ENCODE data around the gene RHOT1.
"Not testable (repeated sequence)": the region's sequence is repeated elsewhere in the genome, so short reads cannot be mapped to it uniquely, and the experiment has no call there.

RHOT1 gene

DNA sequence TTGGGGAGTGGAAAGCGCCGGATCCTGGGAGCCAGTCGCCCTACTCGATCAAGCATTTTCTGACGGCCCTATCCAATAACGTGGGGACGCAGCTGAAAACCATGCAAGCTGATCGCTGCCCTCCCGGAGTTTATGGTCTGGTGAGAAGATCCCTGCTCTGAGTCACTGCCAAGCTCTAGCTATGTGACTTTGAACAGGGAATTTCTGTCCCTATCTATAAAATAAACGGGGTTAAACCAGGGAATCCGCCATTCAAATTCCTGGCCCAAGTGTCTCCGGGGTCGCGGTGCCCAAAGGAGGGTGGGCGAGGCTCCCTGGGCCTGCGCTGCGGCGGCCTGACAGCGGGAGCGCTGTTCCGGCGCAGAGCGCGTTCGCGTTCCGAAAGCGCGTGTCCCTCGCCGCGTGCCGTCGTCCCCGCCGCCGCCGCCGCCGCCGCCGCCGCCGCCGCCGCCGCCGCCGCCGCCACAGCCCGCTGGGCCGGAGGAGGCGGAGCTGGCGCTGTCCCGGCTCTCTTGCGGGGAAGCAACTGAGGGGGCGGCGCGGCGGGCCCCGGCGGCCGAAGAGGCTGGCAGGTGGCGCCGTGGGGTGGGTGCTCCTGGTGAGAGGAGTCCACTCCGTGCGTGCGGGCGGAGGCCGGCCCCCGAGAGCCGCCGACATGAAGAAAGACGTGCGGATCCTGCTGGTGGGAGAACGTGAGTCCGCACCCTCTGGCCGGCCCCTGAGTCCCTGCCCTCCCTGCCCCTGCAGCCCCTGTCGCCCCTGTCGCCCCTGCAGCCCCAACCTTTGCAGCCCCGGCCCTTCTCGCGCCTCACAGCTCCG lies at the start of gene RHOT1:
Gene RHOT1, plus strand, starts transcription at position 465 of the 819 bp plus-strand sequence. Its CDS starts 191 bp downstream, at position 656.
- DNase-seq: peak; percentile 72 to 81

DNA sequence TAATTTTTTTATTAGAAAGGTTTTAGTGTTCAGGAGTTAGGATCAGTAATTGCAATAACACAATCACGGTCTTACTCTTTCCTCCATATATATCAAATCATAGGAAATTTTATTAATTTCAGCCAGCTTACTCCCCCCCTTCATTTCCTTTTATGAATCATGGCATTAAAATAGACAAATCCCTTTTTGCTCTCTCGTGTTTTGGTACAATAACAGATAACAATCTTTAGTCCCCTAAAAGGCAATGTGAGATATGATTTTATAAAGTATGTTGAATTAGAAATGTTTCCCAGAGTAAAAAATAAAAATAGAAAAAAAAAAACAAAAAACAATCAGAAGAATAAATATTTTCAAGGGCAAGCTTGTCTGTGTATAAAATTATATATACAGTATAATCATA lies 42.6 kb upstream of the RHOT1 start:
- DNase-seq: no peak

DNA sequence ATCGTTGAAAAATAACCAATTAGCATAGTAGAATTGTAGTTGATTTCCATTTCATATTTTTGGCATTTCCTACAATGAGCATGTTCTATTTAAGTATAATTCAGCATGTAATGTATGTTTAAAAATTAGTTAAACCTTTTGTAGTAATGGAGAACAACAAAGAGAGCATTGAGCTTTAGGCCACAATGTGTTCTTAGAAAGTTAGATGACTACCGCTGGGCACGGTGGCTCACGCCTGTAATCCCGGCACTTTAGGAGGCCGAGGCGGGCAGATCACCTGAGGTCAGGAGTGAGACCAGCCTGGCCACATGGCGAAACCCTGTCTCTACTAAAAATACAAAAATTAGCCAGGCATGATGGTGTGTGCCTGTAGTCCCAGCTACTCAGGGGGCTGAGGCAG lies 42.0 kb upstream of the RHOT1 start:
- not testable (repeated sequence) for DNase-seq

DNA sequence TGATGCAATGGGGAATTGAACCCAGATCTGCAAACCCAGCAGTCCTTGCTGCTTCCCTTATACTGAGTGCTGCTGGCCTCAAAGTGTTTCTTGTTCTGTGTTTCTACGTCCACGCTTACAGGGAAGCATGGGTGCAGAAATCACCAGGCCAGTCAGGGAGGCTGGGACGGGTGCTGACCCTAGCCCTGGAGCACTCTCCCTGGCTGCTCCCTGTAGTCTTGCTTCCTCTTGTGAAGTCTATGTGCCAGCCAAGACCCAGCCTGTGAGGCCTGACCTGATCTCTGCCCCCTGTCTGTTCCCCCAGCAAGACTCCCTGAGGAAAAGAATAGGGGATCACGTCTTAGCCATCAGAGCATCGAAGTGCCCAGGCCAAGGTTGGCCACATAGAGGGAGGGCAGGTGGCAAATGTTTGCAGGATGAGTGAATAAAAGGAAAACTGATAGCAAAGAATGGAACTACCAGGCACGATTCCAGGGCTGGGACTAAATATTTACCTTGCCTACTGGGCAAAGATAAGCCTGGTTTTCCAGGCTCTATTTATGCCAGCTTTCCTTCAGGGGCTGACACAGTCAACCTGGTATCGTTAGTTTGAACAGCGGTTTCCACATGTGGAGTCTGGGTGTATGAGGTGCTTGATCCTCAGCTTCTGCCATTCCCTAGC lies 41.2 kb upstream of the RHOT1 start:
- DNase-seq: no peak

DNA sequence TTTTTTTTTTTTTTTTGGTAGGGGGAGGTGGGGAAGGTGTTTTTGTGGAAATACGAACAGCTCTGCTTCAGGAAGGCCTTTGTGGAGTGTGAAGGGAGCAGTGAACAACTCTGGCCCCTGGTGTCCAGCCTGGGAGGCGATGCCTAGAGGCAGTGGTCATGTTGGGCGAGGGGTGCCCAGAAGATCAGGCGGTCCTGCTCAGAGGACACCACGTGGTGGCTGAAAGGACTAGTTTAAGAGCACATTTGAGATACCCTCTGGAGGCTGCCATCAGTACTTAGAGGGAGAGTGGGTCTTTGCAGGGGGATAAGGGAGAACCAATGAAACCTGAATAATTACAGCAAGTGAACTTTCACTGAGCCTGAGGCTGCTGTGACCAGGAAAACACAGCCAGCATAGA lies 40.1 kb upstream of the RHOT1 start:
- no peak for DNase-seq

DNA sequence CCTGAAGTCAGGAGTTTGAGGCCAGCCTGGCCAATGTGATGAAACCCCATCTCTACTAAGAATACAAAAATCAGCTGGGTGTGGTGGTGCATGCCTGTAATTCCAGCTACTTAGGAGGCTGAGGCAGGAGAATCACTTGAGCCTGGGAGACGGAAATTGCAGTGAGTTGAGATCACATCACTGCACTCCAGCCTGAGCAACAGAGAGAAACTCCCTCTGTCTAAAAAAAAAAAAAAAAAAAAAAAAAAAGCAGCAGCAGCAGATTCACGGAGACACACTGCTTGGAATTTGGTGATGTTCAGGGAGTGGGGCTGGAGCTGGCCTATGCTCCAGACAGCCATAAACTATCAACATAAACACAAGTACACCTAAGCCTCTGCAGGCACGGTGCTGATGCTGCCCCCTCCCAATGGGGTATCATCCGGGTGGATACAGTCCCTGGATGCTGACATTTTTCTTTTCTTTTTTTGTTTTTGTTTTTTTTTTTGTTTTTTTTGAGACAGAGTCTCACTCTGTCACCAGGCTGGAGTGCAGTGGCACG lies 39.6 kb upstream of the RHOT1 start:
- no peak for DNase-seq

DNA sequence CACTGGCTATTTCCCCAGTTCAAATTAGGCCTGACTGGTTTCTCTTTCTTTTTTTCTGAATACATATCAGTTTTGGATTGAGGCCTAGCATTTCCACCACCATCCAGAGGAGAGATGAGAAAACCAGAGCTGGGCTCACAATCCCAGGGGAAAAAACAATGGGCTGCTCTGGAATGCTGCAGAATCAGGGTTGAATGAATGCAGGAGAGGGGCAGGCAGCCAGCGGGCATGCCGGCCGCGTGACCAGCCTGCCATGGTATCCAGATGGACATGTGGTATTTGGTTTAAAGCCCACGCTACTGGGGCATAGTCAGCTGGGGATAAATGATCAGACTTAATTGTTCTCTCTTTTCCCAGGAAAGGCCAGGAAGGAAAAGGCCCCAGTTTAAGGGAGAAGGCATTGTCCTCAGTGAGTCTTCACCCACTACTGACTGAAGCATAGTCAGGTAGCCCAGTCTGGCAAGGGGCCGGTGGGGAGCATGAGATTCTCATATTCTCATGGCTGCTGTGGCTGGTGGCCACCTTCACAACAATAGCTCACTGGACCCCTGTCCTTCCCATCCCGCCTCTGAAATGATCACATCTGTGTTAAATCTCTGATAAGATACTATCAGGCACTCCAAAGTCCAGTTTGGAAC lies 38.7 kb upstream of the RHOT1 start:
- no peak for DNase-seq

DNA sequence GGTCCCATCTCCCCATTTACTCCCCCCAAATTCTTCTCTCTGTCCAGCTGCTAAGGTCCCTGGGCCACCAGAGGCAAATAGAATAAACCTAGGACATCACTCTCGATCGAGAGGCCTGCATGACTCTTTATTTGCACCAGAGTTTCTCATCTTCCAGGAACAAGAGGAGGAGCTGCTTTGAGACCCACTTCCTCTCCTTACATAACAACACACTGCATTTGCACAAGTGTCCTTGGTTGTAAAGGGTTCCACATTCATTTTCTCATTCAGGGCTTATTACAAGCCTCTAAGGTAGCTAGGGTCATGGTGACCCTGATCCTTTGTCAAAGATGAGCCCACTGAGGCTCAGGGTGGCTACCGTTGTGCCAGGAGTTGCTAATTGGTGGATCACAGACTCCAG lies 38.1 kb upstream of the RHOT1 start:
- peak in 1 of 2 donors; percentile 13 for DNase-seq

DNA sequence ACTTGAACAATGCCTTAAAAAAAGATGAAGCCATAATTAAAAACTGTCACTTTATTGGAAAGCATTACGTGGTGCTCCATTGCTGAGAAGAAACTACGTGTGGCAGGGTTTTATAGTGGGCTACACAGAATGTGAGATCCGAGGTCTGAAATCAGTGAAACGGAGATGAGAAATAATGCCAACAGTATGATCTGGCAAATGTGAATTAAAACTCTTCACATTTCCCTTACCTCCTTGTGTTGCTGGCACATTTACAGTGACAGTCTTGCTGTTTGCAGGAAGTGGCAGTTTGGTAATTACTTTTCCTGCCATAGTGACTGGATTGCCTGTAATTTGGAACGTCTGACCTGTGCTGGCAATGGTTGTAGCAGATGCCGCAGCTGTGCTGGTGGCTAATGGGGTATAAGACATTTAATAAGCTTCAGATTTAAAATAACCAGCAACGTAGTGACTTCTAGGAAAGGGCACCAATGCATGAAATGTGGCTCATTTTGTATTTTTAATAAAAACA lies 35.8 kb upstream of the RHOT1 start:
- DNase-seq: not testable (repeated sequence)

DNA sequence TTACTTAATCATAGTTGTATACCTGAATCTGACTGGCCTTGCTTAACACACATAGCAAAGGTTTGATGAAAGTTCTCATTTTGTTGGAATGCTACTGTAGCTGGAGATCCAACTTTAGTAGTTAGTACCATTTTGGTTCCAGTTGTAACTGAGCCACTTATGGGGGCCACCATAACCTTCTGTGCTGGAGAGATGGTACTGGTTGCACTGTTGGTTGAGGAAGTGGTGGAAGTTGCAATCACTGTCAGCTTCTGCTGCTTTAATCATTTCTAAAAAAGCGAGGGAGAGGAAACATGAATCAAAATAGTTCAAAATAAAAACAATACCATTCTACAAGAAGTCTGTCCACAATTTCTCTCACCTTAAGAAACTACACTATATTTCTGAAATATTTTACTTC lies 35.1 kb upstream of the RHOT1 start:
- DNase-seq: not testable (repeated sequence)

DNA sequence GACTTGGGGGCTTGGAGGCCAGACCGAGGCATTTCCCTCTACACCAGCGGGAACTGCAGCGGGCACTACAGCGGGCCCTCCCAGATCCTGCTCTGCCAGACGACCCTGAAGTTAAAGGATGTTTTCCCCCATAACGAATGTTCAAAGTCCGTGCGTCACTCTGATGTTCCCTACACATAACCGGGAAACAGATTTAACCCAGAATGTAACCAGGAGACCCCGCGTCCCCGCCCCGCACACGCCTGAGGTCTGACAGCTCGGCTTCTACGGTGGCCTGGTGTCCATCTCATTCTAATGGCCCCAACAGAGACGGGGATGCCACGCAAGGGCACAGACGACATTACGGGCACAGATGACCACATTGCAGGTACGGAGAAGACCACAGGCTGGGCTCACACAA lies 31.7 kb upstream of the RHOT1 start:
- DNase-seq: no peak

DNA sequence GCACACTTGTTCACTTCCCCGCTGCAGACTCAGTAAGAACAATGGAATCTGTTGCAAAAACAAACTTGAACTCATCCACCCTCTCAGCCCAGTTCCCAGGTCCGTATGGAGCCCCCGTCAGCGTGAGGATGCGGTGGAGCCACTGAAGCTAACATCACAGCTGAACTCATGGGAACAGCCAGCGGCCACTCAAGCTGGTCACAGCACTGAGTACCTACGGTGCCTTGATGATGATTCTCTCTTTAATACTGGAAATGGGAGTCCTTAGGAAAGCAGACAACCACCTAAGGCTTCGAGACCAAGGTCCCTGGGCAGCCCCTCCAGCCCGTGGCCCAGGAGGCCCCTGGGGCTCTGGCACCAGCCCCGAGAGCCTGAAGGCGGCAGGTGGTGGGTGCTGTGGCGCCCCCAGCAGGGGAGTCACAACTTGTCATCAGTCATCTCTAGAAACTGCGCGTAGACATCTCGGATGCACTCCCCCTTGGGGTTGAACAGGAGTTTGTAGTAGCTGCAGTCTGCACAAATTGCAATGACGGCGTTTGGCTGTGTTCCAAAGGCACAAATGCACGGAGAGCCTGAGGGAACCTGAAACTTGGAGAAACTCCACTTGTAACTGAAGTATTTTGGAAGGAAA lies 31.0 kb upstream of the RHOT1 start:
- peak; percentile 38 to 47 for DNase-seq

DNA sequence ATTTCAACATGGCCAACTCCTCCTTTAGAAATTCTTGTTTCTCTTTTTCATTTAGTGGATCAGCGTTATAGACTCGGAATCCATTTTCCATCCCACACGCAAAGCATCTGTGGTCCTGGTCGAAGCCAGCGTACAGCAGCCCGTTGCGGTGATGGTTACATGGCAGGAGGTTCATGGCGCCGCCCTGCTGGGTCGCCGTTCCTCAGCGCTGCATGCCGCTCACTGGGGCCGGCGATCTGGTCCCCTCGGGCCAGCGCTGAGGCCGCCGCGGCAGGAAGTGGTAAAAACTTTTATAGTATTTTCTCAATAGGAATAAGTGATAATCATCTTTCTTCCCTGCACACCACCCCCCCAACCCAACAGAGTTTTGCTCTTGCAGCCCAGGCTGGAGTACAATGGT lies 29.9 kb upstream of the RHOT1 start:
- no peak for DNase-seq

DNA sequence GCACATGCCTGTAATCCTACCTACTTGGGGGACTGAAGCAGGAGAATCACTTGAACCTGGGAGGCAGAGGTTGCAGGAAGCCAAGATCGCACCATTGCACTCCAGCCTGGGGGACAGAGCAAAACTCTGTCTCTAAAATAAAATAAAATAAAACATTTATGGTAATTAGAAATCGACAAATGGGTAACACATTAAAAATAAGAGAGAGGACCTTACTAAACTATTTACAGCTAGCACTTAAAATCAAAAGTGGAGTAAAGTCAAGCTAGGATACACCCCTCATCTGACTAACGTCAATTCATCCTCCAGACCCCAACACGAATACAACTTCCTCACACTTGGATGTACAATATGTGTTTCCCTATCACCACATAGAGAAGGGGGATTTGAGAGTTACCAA lies 27.8 kb upstream of the RHOT1 start:
- no peak for DNase-seq

DNA sequence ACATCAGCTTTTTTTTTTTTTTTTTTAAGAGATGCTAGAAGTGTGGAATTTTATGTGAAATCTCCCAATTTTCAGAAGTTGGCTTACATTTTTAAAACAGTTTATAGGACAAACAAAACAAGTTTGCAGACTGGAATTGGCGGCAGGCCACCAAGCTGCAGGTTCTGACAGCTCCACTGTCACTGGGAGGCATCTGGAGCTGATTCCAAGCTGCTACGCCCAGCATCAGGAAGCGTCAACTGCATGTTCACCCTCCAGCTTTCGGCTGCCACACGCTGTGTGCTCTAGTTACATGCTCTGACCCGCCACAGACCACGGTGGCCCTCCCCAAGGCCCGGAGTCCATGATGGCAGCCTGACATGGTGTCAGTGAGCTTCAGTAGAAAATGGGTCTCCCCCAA lies 26.8 kb upstream of the RHOT1 start:
- DNase-seq: not testable (repeated sequence)

DNA sequence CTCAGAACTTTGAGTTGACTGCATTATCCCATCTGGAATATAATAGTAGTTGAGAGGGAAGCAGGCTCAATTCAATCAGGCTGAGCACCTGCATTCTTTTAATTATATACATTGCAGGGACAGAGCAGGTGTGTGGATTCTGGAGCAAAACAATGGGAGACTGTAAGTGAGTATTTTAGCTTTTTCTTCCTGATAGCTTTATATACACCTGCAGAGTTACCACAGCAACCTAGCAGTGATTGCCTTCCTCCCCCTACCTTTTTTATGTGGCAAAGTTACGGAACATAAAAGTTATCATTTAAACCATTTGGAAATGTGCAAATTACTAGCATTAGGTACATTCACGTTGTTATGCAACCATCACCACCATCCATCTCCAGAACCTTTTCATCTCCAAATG lies 25.4 kb upstream of the RHOT1 start:
- no peak for DNase-seq

DNA sequence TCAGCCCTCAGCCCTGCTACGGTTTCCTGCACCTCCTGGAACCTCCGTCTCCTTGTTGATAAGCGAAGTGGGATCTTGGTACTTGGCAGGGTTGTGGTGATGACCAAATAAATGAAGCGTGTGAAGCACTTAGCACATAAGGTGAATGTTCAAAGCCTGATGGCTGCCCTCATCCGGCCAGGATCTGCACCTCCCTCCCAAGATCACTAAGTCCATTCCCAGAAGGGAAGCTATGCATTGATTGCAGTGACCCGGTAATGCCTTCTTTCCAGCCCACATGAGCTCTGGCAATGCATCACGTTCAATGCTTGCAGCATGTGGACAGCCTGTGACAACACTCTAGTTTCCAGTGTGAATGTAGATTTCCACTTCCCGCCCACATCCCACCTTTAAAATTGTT lies 24.9 kb upstream of the RHOT1 start:
- DNase-seq: no peak

DNA sequence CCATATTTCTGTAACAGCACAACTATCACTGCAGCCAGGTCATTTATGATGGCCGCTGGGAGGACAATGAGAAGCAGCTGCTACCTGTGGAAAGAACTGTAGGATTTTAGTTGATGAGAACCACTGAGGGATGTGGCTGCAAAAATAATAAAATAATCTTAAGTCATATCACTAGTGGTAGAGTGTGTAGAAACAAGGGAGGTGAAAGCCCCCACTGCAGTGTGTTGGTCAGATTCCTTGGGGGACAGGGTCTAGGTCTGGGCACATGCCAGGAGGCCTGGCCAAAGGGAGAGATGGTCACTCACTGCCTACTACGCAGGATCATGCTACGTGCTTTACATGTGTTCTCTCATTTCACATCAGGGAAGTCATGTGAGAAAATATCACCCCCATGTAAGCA lies 24.2 kb upstream of the RHOT1 start:
- DNase-seq: not testable (repeated sequence)

DNA sequence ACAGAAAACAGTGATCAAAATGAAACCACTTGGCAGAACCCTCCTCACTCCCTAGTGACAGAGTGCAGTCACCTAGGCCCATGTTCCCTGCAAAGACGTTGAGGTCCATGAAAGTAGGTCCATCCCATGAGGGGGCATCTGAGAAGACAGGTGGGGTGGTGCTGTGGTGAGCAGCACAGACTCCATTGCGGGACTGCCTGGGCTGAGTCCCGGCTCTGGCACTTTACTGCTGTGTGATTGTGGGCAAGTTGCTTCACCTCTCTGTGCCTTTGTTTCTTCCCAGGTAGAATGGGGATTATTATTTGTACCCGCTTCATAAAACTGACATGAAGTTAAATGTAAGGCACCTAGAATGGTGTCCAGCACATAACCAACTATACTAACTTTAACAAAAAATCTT lies 23.5 kb upstream of the RHOT1 start:
- no peak for DNase-seq

DNA sequence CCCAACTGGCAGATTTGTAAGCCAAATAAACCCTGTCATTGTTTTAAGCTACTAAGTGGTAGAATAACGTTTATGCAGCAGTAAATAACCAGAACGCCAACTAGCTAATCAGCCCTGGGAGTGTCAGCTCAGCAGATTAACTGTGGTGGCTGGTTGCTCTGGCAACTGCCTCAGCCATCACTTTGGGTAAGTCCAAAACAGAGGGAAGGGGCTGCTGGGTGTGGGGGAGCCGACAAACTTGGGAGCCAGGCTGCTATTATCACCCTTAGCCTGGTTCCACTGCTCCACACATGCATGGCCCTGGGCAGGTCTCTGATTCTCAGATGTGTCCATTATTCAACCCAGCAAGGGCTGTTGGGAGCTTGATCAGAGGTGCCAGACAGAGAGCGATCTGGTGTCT lies 22.2 kb upstream of the RHOT1 start:
- no peak for DNase-seq

DNA sequence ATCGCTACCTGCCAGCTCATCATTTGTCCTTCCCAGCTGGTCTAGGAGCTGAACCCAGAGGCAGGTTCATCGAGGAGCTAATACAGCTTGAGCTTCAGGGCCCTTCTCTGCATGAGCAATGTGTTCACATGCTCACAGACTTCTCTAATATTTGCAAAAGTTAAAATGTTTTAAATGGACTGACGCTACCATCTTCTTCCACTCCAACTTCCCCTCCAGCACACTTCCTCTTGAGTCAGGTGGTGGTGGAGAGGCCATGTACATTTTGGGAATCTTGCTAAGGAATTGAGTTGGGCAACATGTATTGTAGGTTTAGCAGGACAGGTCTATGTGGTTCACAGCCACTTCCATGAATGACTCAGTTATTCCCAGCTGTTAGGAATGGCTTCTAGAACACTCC lies 21.6 kb upstream of the RHOT1 start:
- no peak for DNase-seq

DNA sequence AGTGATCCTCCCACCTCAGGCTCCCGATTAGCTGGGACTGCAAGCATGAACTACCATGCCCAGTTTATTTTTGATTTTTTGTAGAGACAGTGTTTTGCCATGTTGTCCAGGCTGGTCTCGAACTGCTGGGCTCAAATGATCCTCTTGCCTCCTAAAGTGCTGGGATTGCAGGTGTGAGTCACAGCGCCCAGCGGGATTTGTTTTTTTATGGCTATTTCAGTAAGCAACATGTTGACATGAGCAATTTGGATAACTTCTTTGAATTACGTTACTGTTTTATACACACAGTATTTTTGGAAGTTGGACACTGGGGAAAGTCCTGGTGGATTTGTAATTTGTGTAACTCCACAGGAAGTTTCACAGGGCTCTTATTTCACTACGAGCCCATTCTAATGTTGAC lies 18.5 kb upstream of the RHOT1 start:
- no peak for DNase-seq

All from CD4-positive, alpha-beta T cell treated with Interleukin-4 for 1 hour (primary cell).